ENCODE results near the gene ST6GALNAC3.

The ST6GALNAC3 gene

DNA sequence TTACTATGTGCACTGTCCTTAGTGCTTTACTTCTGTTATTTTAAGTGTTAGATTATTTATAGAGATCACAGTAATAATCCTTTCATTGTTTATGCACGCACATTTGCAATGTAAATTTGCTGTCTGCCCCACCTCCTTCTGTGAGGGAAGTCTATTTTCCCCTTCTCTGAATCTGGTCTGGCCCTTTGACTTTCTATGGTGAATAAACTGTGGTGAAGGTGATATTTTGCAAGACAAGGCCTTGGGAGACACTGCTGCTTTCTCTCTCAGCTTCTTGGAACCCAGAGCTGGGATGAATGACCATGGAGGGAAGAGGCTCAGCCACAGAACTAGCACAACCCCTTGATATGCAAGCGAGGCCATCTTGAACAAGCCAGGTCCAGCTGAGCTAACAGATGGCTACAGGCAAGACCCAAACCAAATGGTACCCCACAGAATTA, 156.3 kb downstream of the ST6GALNAC3 start:
- Histone ChIP-seq H2AFZ (ENCODE audit: low read depth, low read length) (no peak overlapping the region), H3K4me1 (ENCODE audit: low read length) (no peaks in the 10 kb centered on the region)

GRCh38 chr1:76231320-76231719, 156.8 kb downstream of the ST6GALNAC3 start:
- Histone ChIP-seq H3K4me2 (ENCODE audit: low read length) (no peak overlapping the region), H3K79me2 (ENCODE audit: low read length) (no peaks in the 10 kb centered on the region), H3K9me3 (ENCODE audit: insufficient read depth, low read length) (no peaks in the 10 kb centered on the region), H3K27ac (ENCODE audit: low read length) (no peak overlapping the region), H2AFZ (ENCODE audit: low read depth, low read length) (no peak overlapping the region), H3K27me3 (ENCODE audit: low read depth, low read length) (no peaks in the 10 kb centered on the region), H3K36me3 (replicated peaks; ENCODE audit: low read depth, low read length) (no peaks in the 10 kb centered on the region), H3K4me1 (ENCODE audit: low read length) (no peaks in the 10 kb centered on the region), H3K9ac (ENCODE audit: low read length) (no peak overlapping the region), H3K4me3 (ENCODE audit: low read length) (no peak overlapping the region), H4K20me1 (ENCODE audit: insufficient read depth, low read length) (no peaks in the 10 kb centered on the region)
- TF ChIP-seq CTCF (IDR thresholded peaks at IDR 0.05; ENCODE audit: low read depth, low read length): no peak
- no peak for TF ChIP-seq EZH2phosphoT487 (IDR thresholded peaks at IDR 0.05; ENCODE audit: low read depth)

More for the DNA sequence above, 156.3 kb downstream of the ST6GALNAC3 start:
- TF ChIP-seq CTCF (IDR thresholded peaks at IDR 0.05; ENCODE audit: low read depth, low read length) (no peak), EZH2phosphoT487 (IDR thresholded peaks at IDR 0.05; ENCODE audit: low read depth) (no peak)
- no peaks in the 10 kb centered on the region for H3K9me3 ChIP-seq (ENCODE audit: insufficient read depth, low read length)
- no peak overlapping the region for H3K4me2 ChIP-seq (ENCODE audit: low read length)
- H3K4me3 ChIP-seq (ENCODE audit: low read length): no peak overlapping the region
- H3K27ac ChIP-seq (ENCODE audit: low read length): no peak overlapping the region
- H3K27me3 ChIP-seq (ENCODE audit: low read depth, low read length): no peaks in the 10 kb centered on the region
- no peaks in the 10 kb centered on the region for H4K20me1 ChIP-seq (ENCODE audit: insufficient read depth, low read length)
- H3K9ac ChIP-seq (ENCODE audit: low read length): no peak overlapping the region
- H3K36me3 ChIP-seq (replicated peaks; ENCODE audit: low read depth, low read length): no peaks in the 10 kb centered on the region
- no peaks in the 10 kb centered on the region for H3K79me2 ChIP-seq (ENCODE audit: low read length)

DNA sequence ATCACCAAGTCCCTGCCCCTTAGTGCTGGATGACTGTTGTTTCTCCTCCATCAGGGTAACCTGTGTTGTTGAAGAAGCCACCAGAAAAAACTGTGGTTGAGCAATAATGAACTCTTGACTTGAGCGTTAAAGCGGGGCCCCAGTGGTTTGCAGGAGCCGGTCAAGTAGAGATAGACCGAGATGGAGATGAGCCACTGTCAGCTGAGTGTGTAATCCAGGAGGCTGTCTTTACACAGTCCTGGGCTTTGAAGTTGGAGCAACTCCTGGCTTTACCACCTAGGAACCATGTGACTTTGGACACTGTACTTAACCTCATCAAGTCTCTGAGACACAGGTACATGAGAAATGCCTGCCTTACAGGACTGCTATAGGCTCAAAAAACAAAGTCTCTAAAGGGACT, 158.1 kb downstream of the ST6GALNAC3 start:
- Histone ChIP-seq H3K27ac (ENCODE audit: low read length) (no peak overlapping the region), H3K9ac (ENCODE audit: low read length) (no peak overlapping the region), H3K27me3 (ENCODE audit: low read depth, low read length) (no peaks in the 10 kb centered on the region), H3K36me3 (replicated peaks; ENCODE audit: low read depth, low read length) (no peaks in the 10 kb centered on the region), H3K4me2 (ENCODE audit: low read length) (no peak overlapping the region), H3K4me3 (ENCODE audit: low read length) (no peak overlapping the region), H3K4me1 (ENCODE audit: low read length) (no peaks in the 10 kb centered on the region), H3K79me2 (ENCODE audit: low read length) (no peaks in the 10 kb centered on the region), H2AFZ (ENCODE audit: low read depth, low read length) (no peak overlapping the region), H3K9me3 (ENCODE audit: insufficient read depth, low read length) (no peaks in the 10 kb centered on the region), H4K20me1 (ENCODE audit: insufficient read depth, low read length) (no peaks in the 10 kb centered on the region)
- TF ChIP-seq EZH2phosphoT487 (IDR thresholded peaks at IDR 0.05; ENCODE audit: low read depth): no peak
- no peak for TF ChIP-seq CTCF (IDR thresholded peaks at IDR 0.05; ENCODE audit: low read depth, low read length)

GRCh38 chr1:76234061-76234460, 159.5 kb downstream of the ST6GALNAC3 start:
- no peaks in the 10 kb centered on the region for H4K20me1 ChIP-seq (ENCODE audit: insufficient read depth, low read length)
- H3K27me3 ChIP-seq (ENCODE audit: low read depth, low read length): no peaks in the 10 kb centered on the region
- no peak overlapping the region for H2AFZ ChIP-seq (ENCODE audit: low read depth, low read length)
- no peaks in the 10 kb centered on the region for H3K79me2 ChIP-seq (ENCODE audit: low read length)
- no peaks in the 10 kb centered on the region for H3K36me3 ChIP-seq (replicated peaks; ENCODE audit: low read depth, low read length)
- H3K9me3 ChIP-seq (ENCODE audit: insufficient read depth, low read length): no peaks in the 10 kb centered on the region
- no peak overlapping the region for H3K4me2 ChIP-seq (ENCODE audit: low read length)
- no peaks in the 10 kb centered on the region for H3K4me1 ChIP-seq (ENCODE audit: low read length)
- no peak overlapping the region for H3K9ac ChIP-seq (ENCODE audit: low read length)
- no peak overlapping the region for H3K4me3 ChIP-seq (ENCODE audit: low read length)
- TF ChIP-seq EZH2phosphoT487 (IDR thresholded peaks at IDR 0.05; ENCODE audit: low read depth) (no peak), CTCF (IDR thresholded peaks at IDR 0.05; ENCODE audit: low read depth, low read length) (no peak)
- H3K27ac ChIP-seq (ENCODE audit: low read length): no peak overlapping the region
